GM21717 (cell line): Measurements from ENCODE around the gene SMNDC1.
A peak's percentile ranks its signal among the peaks of the same experiment; 100 is the strongest.
"Not testable (repeated sequence)": the region's sequence is repeated elsewhere in the genome, so short reads cannot be mapped to it uniquely, and the experiment has no call there.

Experiments used
- ATAC-seq: cut with Tn5 transposase; IDR thresholded peaks from one replicate; pipeline ENCODE4 v1.9.1; 2021; ENCODE audit warnings: mild to moderate bottlenecking, moderate library complexity; ENCODE audit not compliant: unreplicated experiment

The SMNDC1 gene

DNA sequence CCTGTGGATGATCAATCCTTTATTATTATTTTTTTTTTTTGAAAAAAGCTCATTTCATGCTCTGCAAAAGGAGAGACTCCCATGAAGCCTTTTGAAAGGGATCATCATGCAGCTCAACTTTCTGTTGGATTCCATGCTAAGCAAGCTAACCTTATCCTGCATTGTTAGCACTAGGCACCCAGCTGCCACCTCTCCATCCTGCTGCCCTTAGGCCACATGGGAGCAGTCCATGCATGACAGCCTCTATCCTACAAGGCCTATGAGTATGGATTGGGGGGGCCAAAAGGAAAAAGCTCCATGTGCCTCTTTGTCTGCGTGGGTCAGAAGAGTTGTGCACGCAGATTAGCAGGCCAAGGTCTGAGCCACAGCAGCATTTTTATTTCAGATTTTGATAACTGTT is 19.2 kb downstream of the SMNDC1 start:
- ATAC-seq = no peak

DNA sequence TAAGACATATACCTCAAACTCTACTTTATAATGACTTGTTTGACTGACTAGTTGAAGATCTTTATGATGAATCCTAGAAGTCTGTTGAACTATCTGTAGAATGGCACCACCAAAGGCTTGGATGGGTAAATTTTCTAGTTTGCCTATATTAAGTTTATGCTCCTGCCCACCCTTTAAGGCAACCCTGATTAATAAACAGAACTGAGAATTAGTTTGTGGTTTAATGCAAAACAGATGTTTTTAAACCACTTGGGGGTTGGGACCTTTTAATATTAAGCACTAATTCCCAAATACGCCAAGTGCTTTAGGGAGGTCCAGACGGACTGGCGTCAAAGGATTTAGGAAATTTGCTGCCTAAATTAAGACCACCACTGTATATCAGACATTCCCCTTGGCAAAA is 20.5 kb downstream of the SMNDC1 start:
- no peak for ATAC-seq

DNA sequence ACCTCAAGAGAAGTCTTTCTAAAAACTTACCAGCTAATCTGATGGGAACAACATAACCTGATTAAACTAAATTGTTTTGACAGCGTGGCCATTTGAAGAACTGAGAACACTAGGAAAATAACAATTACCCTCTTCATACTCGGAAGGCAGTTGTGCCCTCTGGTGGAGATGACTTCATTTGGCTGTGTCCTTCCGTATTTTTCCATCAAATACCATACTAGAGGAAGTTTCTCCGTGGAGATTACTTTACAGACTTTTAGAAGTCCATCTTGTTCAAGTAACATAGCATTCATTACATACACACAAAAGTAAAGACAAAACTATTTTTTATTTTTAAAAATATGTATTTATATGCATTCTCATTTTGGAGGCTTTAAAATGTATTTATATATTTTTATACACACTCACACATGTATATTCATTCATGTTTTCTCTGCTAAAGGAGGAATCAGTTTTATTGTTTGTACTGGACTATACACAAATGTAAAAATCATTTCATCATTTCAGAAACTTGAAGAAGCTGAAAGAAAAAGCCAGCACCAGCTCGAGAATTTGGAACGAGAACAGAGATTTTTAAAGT is 25.2 kb downstream of the SMNDC1 start:
- ATAC-seq = no peak

DNA sequence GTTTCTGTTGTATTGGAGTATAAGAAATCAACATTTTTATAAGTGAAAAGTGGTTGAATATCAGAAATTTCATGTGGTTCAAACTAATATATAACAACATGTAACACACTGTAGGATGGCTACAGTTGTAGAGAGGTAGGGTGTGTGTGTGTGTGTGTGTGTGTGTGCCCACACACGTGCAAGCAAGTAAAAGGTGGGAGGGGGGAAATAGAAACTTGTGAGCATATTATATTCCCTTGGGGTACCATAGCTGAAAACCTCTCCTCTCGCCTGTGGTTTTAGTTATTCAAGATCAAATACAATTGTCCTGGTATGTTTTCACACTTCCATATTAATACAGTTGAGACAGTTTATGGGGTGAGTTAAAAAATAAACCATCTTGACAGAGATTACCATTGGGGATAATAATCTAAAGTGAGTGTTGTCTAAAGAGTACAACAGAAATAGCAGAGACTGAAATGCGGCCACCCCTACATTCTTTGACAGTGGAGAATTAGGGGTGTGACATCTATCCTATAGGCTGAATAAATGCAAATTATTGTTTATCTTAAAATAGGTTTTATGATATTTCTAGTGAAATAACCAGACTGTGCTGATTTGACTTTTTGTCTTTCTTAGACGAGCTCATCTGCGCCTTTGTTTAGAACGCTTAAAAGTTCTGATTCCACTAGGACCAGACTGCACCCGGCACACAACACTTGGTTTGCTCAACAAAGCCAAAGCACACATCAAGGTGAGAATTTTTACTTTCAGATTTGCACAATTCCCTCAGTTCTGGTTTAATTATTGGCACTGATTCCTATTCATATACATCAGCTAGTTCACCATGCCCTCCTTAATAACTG is 25.9 kb downstream of the SMNDC1 start:
- no peak for ATAC-seq

DNA sequence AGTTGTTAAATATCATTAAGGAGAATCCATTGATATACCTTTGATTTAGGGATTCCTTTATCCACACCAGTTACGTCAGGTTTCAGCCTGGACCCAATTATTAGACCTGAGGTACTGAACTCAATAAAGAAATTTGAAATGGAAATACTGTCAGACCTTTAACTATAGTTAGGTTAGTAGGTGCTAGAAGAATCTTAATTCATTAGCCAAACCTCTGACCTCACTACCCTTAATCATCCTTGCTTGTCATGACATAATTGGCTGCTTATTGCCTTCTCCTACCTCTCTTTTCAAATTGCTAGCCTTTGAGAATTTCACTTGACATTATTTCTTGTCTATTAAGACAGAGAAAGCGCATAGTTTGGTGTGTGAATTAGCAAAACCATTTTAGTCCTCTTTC is 27.1 kb downstream of the SMNDC1 start:
- ATAC-seq = no peak

DNA sequence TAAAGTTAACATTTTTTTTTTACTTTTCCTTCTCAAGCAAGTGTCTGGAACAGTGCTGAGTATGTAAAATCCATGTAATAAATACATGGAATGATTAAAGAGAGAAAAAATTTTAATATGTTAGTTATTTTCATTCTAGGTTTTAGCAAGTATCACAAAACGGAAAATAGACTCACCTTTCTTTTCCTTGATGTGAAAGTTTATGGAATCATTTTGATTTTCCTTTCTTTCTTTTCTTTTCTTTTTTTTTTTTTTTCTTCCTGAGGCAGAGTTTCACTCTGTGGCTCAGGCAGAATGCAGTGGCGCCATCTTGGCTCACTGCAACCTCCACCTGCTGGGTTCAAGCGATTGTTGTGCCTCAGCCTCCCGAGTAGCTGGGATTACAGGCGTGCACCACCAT is 28.1 kb downstream of the SMNDC1 start:
- no peak for ATAC-seq

DNA sequence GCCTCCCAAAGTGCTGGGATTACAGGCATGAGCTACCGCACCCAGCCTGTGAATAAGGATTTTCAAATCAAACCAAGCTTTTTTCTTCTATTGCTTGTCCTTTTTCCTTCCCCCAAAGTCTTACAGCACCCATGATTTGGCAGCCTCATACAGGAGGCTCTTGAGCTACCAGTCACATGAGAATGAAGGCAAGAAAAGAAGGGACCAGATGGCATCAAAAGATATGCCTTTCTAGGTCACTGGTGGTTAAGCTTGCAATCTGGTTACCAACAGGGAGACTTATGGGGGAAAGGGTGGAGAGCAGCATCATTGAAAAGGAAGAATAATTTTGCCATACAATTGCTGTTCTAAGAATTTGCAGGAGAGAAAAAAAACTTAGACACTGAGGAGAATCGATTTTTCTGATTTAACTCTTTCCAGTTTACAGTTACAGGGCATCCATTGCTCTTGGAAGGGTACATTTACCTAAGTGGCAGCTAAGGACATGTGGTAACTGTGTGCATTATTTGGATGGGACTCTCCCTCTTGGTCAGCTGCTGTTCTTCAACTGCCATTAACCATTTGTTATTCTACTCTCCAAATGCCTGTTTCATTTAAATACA is 29.5 kb downstream of the SMNDC1 start:
- no peak for ATAC-seq

DNA sequence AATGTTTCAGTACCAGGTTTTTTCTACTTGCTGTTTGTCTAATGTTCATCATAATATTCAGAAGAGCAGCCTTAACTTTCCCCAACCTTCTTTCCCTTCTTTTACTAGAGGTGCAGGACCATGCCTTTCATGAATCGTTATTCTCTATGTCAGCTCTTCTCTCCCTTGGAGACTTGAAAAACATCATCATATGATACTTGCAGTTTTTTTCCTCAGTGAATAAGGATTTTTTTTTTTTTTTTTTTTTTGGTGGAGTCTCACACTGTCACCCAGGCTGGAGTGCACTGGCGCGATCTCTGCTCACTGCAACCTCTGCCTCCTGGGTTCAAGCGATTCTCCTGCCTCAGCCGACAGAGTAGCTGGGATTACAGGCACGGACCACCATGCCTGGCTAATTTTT is 30.1 kb downstream of the SMNDC1 start:
- no peak for ATAC-seq

DNA sequence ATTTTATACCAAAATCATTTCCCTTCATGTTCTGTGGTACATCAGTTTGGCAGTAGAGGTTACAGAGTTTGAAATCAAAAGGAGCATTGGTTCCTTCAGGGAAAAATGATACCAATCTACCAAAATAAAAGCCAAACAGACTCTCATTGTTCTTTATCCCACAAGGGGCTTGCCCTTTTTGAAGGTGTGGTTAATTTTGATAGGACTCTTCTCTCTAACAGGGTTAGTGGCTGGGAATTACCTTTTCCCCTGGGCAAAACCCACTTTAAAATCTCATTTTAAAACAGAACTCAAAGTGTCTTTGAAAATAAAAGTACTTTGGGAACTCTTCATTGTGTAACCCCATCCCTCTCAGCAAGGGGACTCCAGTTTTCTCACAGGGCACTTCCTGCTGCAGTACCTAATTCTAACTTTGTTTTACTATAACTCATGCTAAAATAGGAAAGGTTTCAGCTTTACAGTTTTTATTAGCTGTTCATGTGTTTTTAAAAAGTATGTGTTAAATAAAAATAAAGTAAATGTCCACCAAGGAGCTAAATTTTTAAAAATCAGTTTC is 30.6 kb downstream of the SMNDC1 start:
- ATAC-seq = no peak

DNA sequence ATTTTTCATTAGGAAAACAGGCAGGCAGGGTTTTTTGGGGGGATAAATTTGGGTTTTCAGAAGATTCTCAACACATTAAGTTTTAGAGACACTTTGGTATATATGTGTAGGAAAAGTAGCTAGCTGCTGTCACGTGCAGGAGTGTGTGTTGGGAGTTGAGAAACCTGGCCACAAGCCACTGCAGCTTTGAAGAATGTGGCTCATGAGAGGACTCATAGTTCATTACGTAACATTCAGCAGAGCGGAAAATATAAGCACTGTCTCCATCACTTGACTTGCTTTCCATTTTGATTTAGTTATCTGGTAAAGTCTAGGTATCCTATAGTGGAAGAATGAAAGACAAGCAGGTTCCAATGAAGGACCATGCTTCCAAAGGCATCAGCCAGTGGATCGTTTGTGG is 31.2 kb downstream of the SMNDC1 start:
- no peak for ATAC-seq

DNA sequence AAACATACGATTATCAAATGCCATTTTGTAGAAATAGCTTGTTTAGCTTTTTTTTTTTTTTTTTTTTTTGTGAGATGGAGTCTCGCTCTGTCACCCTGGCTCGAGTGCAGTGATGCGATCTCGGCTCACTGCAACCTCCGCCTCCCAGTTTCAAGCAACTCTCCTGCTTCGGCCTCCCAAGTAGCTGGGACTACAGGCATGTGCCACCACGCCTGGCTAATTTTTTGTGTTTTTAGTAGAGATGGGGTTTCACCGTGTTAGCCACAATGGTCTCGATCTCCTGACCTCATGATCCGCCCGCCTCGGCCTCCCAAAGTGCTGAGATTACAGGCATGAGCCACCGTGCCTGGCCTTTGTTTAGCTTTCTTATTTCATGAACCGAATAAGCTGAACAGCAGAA is 31.7 kb downstream of the SMNDC1 start:
- ATAC-seq = not testable (repeated sequence)

DNA sequence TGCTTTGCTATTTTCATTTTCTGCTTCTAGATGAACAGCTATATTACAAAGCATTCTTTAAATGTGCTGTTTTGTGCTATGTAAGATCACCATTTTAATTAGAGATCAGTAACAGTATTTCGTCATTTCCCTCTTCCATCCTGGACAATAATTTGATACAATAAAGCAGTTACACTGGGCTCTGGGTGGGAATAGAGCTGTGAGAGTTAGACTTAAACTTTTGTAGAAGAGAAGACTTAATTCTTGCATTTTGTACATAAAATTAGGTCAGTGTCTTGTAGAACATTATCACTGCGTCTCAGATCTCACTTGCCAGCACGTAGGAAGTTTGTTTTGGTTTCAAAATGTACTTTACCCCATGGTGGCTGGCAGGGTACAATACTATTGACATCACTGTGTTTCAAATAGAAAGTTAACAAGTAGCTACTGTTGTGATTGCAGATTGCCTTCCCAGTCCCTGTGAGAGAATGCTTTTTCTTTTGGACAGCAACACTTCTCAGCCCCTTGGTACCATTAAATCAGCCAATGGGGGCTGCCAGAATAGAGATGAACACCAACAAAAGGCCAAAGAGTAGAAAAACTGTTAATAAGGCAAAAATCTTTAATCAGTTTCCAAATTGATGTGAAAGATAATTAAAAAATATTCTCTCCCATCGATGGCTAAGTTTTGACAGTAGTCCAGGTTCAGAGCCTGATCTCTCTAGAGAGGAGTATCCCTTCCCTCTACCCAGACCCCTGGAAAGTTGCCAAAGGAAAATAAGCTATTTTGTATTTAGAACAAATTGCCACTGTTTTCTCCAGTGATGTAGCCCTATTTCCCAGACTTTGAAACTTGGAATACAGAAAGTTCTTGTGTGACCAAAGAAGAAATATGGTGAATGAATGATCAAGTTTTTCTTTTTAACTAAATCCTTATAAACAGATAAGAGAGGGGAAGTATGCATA is 35.1 kb downstream of the SMNDC1 start:
- ATAC-seq = peak; percentile 71

DNA sequence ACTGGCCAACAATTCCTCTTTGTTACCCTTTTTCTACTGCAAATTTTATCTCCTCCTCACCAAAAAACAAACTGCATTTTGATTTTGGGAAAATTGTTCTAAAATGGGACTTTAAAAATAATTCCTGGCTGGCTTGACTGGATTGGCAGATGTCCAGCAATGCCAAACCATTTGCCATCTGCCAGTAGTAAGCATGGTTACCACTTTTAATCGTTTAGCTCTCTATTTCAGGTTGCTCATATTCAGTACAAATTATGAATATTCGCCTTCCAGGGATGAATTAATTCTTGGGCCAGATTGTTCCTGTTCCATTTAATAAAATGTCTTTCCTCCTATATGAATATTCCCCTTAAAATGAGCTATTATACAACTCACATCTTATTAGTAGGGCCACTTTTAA is 35.7 kb downstream of the SMNDC1 start:
- ATAC-seq = no peak

DNA sequence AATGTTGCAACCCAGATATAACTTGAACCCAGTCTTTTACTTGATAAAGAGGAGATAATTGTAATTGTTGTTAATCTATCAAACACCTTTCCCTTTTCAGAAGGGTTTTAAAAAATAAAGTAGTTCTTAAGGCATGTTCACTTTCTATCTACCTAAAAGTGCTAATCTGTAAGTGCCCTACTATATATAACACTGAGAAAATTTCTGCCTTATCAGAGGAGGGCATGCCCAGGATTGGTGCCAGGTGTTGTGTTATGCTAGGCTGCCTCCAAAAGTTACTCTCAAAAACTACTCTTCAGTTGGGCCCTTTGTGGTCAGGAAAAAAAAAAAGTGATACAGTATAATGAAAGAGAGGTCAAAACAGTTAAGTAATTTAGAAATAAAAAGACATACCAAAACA is 36.3 kb downstream of the SMNDC1 start:
- peak; percentile 51 for ATAC-seq

DNA sequence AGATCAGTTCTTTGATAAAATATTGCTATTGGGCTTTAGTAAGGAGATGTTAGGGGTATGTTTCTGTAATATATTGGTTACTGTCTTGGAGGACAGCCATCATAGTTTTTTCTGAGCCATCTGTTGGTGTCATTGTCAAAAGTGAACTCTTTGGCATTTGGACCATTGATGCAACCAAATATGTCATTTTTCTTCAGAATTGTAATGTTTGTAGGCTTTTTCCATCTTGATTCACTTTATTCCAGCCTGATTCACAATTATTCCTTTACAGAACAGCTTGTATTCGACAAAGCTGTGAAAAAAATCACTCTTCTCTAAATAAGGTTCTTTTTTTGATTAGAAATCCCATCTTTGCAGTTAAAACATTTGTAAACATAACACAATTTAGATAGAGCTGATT is 37.4 kb downstream of the SMNDC1 start:
- ATAC-seq = no peak

DNA sequence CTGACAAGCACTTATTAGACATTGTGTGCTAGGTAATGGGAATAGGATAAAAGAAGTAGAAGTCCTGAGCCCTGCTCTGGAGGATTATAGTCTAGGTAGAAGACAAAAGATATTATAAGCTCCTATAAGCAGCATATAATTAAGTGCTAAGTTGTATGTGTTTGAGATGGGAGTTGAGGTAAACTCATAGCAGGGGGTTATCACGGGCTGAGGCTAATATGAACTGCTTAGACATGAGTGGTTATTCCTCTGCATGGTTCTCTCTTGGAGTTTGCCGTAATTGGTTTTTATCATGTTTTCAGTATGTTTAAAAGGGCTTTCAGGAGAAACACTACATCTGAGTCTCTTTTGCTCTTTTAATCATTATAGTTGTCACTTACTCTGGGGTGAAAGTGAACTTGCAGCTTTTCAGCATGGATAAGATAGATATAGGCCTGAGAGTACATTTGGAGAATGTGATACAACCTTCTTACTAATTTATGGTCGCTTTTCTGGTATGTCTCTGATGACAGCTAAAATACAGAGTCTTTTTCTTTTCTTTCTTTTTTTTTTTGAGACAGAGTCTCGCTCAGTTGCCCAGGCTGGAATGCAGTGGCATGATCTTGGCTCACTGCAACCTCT is 39.0 kb downstream of the SMNDC1 start:
- ATAC-seq = no peak

DNA sequence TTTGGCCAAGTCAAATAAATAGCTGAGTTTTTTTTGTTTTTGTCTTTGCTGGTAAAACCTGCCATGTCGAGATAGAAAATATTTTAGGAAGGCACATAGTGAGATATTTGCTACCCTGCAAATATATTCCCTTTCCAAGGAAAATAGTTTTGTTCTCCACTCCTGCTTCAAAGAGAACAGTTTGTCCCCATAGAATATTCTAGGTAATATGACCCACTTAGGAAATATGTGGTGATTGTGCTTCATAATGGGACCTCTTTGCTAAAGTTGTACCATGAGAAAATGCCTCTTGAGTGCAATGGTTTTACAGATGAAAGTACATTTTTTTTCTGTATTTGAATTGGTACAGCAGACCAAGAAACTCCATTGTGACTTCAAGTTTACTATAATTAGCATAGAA is 41.6 kb downstream of the SMNDC1 start:
- no peak for ATAC-seq

DNA sequence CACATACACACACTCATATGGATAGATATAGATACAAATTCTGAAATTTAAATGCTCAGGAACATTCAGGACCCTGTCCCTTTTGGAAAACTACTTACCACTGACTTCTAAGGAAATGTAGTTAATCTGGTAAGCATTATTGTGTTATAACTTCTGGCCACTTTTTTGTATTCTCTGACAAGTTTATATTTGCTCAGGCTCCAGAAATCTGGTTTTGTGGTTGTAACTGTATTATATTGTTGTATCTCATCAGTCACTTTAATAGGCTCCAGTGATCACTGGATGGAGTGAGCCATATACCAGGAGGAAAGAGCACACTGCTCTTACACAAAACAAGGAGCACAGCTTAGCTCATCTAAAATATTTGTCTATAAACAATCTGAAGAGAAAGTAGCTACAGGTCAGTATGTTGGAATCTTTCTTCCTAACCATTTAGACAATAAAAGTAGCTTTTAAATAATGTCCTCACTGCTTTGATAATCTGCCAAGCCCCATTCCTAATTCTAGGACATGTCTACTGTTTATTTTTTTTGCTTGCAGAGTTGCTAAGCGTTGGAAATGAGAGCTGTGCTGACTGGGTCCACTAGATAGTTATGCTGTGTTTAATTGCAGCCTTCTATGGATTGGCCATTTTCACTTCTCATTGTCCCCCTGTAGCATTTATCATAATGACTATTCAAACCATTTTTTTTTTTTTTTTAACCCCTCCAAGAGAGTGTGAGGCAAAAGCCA is 43.8 kb downstream of the SMNDC1 start:
- ATAC-seq = no peak

DNA sequence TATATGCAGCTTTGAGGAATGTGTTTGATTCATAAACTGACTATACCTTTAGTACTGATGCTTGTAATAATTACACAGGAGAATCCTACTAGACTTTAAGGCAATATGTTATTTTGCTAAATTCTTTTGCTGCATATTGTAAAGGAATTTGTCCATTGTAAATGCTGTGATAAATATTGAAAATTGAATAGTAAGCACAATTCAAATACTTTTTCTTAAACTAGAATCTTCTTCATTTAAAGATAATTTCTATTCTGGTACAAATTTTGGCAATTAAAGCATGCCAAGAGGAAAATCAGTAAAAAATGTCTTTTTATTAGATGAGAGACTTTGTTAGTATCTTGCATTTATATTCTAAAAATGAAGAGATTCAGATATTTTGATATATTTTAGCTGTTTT is 45.4 kb downstream of the SMNDC1 start:
- no peak for ATAC-seq

DNA sequence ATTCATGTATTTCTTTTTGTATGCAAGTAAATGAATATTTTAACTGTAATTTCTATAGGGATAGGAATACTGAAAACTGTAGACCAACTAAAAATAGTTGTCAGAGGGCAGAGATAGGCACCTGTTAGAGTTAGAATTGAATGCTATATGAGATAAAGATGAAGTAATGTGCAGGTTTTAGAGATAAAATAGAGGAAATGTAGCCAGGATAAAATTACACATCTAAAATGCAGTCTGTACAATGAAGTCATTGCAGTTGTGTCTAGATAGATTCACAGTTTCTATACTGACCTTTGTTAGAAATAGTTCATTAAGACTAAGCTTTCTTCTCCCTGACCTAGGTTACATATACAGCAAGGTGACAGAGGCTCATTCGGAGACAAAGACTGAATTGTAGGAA is 46.2 kb downstream of the SMNDC1 start:
- no peak for ATAC-seq
